NCI-H748 (cell line): ENCODE data around the gene RNF145.

ENCODE experiments used
- DNase-seq: peaks from one replicate; lab custom pipeline; 2025; ENCODE audit not compliant: unreplicated experiment; lab: John Stamatoyannopoulos, UW

The RNF145 gene

GRCh38 chr5:159195775-159196174, 13.6 kb downstream of the RNF145 start:
- no peak for DNase-seq

GRCh38 chr5:159190170-159190569, 19.2 kb downstream of the RNF145 start:
- no peak for DNase-seq

GRCh38 chr5:159189310-159189709, 20.0 kb downstream of the RNF145 start:
- DNase-seq, result peak; percentile 5

- no peak for DNase-seq
These were observed 21.6 kb downstream of the RNF145 start for GRCh38 chr5:159187719-159188118.

- DNase-seq, result no peak
These were observed 23.0 kb downstream of the RNF145 start for GRCh38 chr5:159186319-159186718.

GRCh38 chr5:159185773-159186172, 23.6 kb downstream of the RNF145 start:
- no peak for DNase-seq

- DNase-seq, result no peak
These were observed 24.4 kb downstream of the RNF145 start for GRCh38 chr5:159184858-159185381.

GRCh38 chr5:159184236-159184635, 25.1 kb downstream of the RNF145 start:
- DNase-seq, result no peak

GRCh38 chr5:159183247-159183646, 26.1 kb downstream of the RNF145 start:
- no peak for DNase-seq

GRCh38 chr5:159182691-159183090, 26.7 kb downstream of the RNF145 start:
- no peak for DNase-seq

- no peak for DNase-seq
These were observed 27.7 kb downstream of the RNF145 start for GRCh38 chr5:159181651-159182050.

- DNase-seq, result no peak
These were observed 28.2 kb downstream of the RNF145 start for GRCh38 chr5:159181152-159181551.

GRCh38 chr5:159179529-159180305, 29.6 kb downstream of the RNF145 start:
- DNase-seq, result no peak

- no peak for DNase-seq
These were observed 30.4 kb downstream of the RNF145 start for GRCh38 chr5:159178978-159179377.

- DNase-seq, result no peak
These were observed 33.8 kb downstream of the RNF145 start for GRCh38 chr5:159175547-159175946.

GRCh38 chr5:159174511-159175168, 34.7 kb downstream of the RNF145 start:
- no peak for DNase-seq

- no peak for DNase-seq
These were observed 38.1 kb downstream of the RNF145 start for GRCh38 chr5:159171274-159171673.

- no peak for DNase-seq
These were observed 39.3 kb downstream of the RNF145 start for GRCh38 chr5:159170021-159170420.

GRCh38 chr5:159166416-159166815, 42.9 kb downstream of the RNF145 start:
- DNase-seq, result no peak

- no peak for DNase-seq
These were observed 45.7 kb downstream of the RNF145 start for GRCh38 chr5:159163701-159164046.

- no peak for DNase-seq
These were observed 46.2 kb downstream of the RNF145 start for GRCh38 chr5:159163027-159163700.
